GM18861 (cell line): ENCODE measurements around the gene KIF26B.

Experiments used
- ATAC-seq: cut with Tn5 transposase; IDR thresholded peaks from one replicate; pipeline ENCODE4 v1.9.1; 2021; ENCODE audit not compliant: unreplicated experiment

KIF26B gene

GRCh38 chr1:245132771-245133170, 22.0 kb upstream of the KIF26B start:
- no peak for ATAC-seq

- no peak for ATAC-seq
These were observed 20.6 kb upstream of the KIF26B start for GRCh38 chr1:245133995-245134715.

- no peak for ATAC-seq
These were observed 12.5 kb upstream of the KIF26B start for GRCh38 chr1:245142171-245142798.

GRCh38 chr1:245142976-245143375, 11.8 kb upstream of the KIF26B start:
- ATAC-seq = no peak

GRCh38 chr1:245143849-245144248, 10.9 kb upstream of the KIF26B start:
- no peak for ATAC-seq

- no peak for ATAC-seq
These were observed 6.7 kb upstream of the KIF26B start for GRCh38 chr1:245148069-245148468.

GRCh38 chr1:245148861-245149260, 5.9 kb upstream of the KIF26B start:
- no peak for ATAC-seq

GRCh38 chr1:245153081-245153551, 1.7 kb upstream of the KIF26B start:
- ATAC-seq = no peak

GRCh38 chr1:245153552-245154428, 995 bp upstream of the KIF26B start:
- ATAC-seq = no peak

GRCh38 chr1:245155272-245156040, 671 bp downstream of the KIF26B start:
- ATAC-seq = no peak

- peak; percentile 81 for ATAC-seq
These were observed 1.4 kb downstream of the KIF26B start for GRCh38 chr1:245156041-245156735.

- no peak for ATAC-seq
These were observed 2.1 kb downstream of the KIF26B start for GRCh38 chr1:245156736-245157505.

- ATAC-seq = no peak
These were observed 4.1 kb downstream of the KIF26B start for GRCh38 chr1:245158913-245159312.

GRCh38 chr1:245160288-245160687, 5.5 kb downstream of the KIF26B start:
- ATAC-seq = no peak

GRCh38 chr1:245160741-245161400, 6.1 kb downstream of the KIF26B start:
- ATAC-seq = no peak

GRCh38 chr1:245161866-245162265, 7.1 kb downstream of the KIF26B start:
- no peak for ATAC-seq

- no peak for ATAC-seq
These were observed 11.7 kb downstream of the KIF26B start for GRCh38 chr1:245166471-245166885.

GRCh38 chr1:245168086-245168485, 13.3 kb downstream of the KIF26B start:
- ATAC-seq = no peak

GRCh38 chr1:245168906-245169305, 14.1 kb downstream of the KIF26B start:
- ATAC-seq = no peak
